Hepatocyte (in vitro differentiated cells): ENCODE results near the gene CRISP1.

Experiments used
- EZH2phosphoT487 ChIP-seq: fragments of 200-600 bp; sonication (generic); IDR thresholded peaks from one replicate; pipeline ENCODE4 v1.6.1; 2018; ENCODE audit warnings: antibody characterized with exemption, mild to moderate bottlenecking, low read depth, moderate library complexity; ENCODE audit not compliant: unreplicated experiment, severe bottlenecking
- TF ChIP-seq, protein P1 (sequence below): fragments of 200-600 bp; sonication (generic); IDR thresholded peaks from 2 replicates; pipeline ENCODE4 v1.5.1; 2016; ENCODE audit warnings: antibody characterized with exemption, mild to moderate bottlenecking; ENCODE audit not compliant: poor library complexity

DNA sequence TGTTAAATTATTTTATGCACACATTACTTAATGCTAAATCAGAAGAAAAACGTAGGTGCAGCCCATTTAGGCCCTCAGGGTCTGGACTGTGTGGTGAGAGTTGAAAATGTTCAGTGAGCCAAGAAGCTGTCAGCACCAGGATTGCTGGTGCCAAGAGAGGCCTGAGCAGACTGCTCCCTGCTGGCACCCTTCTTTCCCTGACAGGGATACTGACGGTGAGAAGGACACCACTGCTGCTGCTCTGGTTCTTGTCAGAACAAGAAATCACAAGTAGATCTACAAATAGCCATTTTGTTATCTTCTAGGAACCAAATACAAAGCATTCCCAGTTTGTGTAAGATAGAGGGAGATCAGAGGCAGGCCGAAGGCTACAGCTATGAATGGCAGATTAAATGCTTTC is 48.7 kb upstream of the CRISP1 start:
- TF ChIP-seq, protein P1, sequence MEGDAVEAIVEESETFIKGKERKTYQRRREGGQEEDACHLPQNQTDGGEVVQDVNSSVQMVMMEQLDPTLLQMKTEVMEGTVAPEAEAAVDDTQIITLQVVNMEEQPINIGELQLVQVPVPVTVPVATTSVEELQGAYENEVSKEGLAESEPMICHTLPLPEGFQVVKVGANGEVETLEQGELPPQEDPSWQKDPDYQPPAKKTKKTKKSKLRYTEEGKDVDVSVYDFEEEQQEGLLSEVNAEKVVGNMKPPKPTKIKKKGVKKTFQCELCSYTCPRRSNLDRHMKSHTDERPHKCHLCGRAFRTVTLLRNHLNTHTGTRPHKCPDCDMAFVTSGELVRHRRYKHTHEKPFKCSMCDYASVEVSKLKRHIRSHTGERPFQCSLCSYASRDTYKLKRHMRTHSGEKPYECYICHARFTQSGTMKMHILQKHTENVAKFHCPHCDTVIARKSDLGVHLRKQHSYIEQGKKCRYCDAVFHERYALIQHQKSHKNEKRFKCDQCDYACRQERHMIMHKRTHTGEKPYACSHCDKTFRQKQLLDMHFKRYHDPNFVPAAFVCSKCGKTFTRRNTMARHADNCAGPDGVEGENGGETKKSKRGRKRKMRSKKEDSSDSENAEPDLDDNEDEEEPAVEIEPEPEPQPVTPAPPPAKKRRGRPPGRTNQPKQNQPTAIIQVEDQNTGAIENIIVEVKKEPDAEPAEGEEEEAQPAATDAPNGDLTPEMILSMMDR: no peak
- no peak for TF ChIP-seq EZH2phosphoT487
